Common myeloid progenitor, CD34-positive (primary cell): ENCODE results near the gene SPATA32.
A peak's percentile ranks its signal among the peaks of the same experiment; 100 is the strongest.
"Not testable (repeated sequence)": the region's sequence is repeated elsewhere in the genome, so short reads cannot be mapped to it uniquely, and the experiment has no call there.

ENCODE experiments used
- CTCF ChIA-PET: fragments of 350-600 bp; sonication (Branson Sonifier 250); formaldehyde crosslinking; loops from one replicate; lab custom pipeline; 2021; ENCODE audit warnings: antibody characterized with exemption; lab: Charles Lee
- POLR2A ChIA-PET: fragments of 350-600 bp; sonication (Branson Sonifier 250); formaldehyde crosslinking; loops from one replicate; lab custom pipeline; 2021; ENCODE audit warnings: antibody characterized with exemption; lab: Charles Lee
- DNase-seq, 3 donors: peaks; one replicate each; pipeline versions ENCODE4 v3.0.0 to v3.0.0-alpha.2; 2013
- H3K27ac ChIP-seq, 2 experiments: 1 replicate in 1 of 2; 2 replicates in 1 of 2; pipeline ENCODE4 v1.7.0; 2013; ENCODE audit warnings: inconsistent platforms in 2 of 2, low read length in 2 of 2, mild to moderate bottlenecking in 2 of 2, low read depth in 1 of 2, moderate library complexity in 1 of 2; ENCODE audit not compliant: severe bottlenecking in 2 of 2, insufficient read depth in 1 of 2, poor library complexity in 1 of 2
- H3K27me3 ChIP-seq, 5 experiments: replicated peaks in 2 of 5; 1 replicate in 3 of 5; 2 replicates in 2 of 5; pipeline versions ENCODE4 v1.6.1 to v1.7.0; 2013; ENCODE audit warnings: low read length in 4 of 5, mild to moderate bottlenecking in 2 of 5, moderate library complexity in 2 of 5, inconsistent platforms in 1 of 5; ENCODE audit not compliant: insufficient read depth in 5 of 5, control insufficient read depth in 4 of 5
- H3K36me3 ChIP-seq, 4 experiments: 1 replicate in 2 of 4; 2 replicates in 2 of 4; pipeline versions ENCODE4 v1.6.1 to v1.7.0; 2013; ENCODE audit warnings: low read length in 3 of 4, control low read depth in 1 of 4, mild to moderate bottlenecking in 1 of 4; ENCODE audit not compliant: control insufficient read depth in 4 of 4, insufficient read depth in 4 of 4
- H3K4me1 ChIP-seq, 4 experiments: 1 replicate in 3 of 4; 2 replicates in 1 of 4; pipeline versions ENCODE4 v1.6.1 to v1.7.1; 2013; ENCODE audit warnings: low read length in 3 of 4, mild to moderate bottlenecking in 3 of 4, control low read depth in 1 of 4, inconsistent platforms in 1 of 4, moderate library complexity in 1 of 4; ENCODE audit not compliant: control insufficient read depth in 4 of 4, insufficient read depth in 4 of 4; ENCODE audit errors: control extremely low read depth in 1 of 4
- H3K4me3 ChIP-seq, 7 experiments: 1 replicate in 4 of 7; 2 replicates in 3 of 7; pipeline versions ENCODE4 v1.5.1 to v1.7.0; 2013; ENCODE audit warnings: mild to moderate bottlenecking in 7 of 7, low read length in 6 of 7, moderate library complexity in 6 of 7, inconsistent platforms in 2 of 7, low read depth in 2 of 7, control low read depth in 1 of 7; ENCODE audit not compliant: insufficient read depth in 4 of 7, control insufficient read depth in 1 of 7; ENCODE audit errors: extremely low read depth in 1 of 7
- H3K9me3 ChIP-seq, 5 experiments: 1 replicate in 4 of 5; 2 replicates in 1 of 5; pipeline versions ENCODE4 v1.6.1 to v1.7.1; 2013; ENCODE audit warnings: low read length in 4 of 5, mild to moderate bottlenecking in 2 of 5, inconsistent platforms in 1 of 5, low read depth in 1 of 5, moderate library complexity in 1 of 5; ENCODE audit not compliant: control insufficient read depth in 4 of 5, insufficient read depth in 2 of 5; ENCODE audit errors: control extremely low read depth in 1 of 5
- WGBS: methylation state at CpG from one replicate; pipeline ENCODE4 v1.1.5; 2013; ENCODE audit not compliant: insufficient coverage; 5-methylcytosine and 5-hydroxymethylcytosine counted together

SPATA32 gene

DNA sequence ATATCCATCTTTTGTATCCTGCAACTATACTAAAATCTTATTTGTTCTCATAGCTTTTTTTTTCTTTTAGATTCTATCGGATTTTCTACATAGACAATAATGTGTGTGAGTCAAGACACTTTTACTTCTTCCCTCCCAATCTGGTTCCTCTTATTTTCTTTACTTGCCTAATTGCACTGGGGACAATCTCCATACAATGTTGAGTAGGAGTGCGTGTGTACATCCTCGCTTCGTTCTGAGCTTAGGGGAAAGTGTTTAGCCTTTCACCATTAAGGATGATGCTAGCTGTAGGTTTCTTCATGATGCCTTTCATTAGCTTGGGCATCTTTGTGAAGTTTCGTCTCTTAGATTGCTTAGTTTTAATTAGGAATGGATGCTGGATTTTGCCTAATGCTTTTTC lies 2.9 kb downstream of the SPATA32 start:
- ChIA-PET CTCF (interaction anchor here (0.9 to 2.4 kb wide), 10 partner anchors 11 to 126 kb away, joined by 3 to 9 read pairs (median 3); partner anchors contain the start of gene ACBD4), POLR2A (interaction anchor here (1.5 kb wide), 1 partner anchor 110 kb away, joined by 3 read pairs; the partner anchor contains the start of gene HEXIM1)
- no CpG with 5 or more reads among the region's 5 CpGs for WGBS
- Histone ChIP-seq H3K27ac (no peak overlapping the region), H3K4me3 (no peak overlapping the region), H3K9me3 (no peaks in the 10 kb centered on the region), H3K36me3 (peaks cover 4 to 11% (median 7%) of the 10 kb centered on the region in 4 experiments), H3K4me1 (peaks cover 4 to 35% (median 27%) of the 10 kb centered on the region in 4 experiments), H3K27me3 (no peaks in the 10 kb centered on the region)
- no peak for DNase-seq

DNA sequence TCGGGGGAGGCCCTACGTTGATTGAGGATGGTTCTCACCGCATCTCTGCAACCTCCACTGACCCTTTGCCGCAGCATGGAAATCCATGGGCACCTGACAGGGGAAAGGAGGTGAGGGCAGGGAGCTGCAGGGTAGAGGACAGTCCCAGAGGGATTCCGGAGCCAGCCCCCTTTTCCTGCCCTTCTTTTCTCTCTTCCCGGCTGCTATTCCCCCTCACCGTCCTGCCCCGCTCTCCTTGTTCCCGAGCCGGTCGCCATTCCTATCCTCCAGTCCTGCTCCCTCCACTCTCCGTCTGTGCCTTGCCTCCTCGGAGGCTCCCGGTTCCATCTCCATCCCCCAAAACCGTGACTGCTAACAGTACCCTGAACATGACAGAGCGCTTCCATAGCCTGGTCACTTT lies 4.8 kb downstream of the SPATA32 start:
- POLR2A ChIA-PET = interaction anchor here (1.0 kb wide), 1 partner anchor 37 kb away, joined by 4 read pairs; no protein-coding TSS in a partner anchor
- H3K4me1 ChIP-seq = peaks cover 4 to 28% (median 23%) of the 10 kb centered on the region in 4 experiments

DNA sequence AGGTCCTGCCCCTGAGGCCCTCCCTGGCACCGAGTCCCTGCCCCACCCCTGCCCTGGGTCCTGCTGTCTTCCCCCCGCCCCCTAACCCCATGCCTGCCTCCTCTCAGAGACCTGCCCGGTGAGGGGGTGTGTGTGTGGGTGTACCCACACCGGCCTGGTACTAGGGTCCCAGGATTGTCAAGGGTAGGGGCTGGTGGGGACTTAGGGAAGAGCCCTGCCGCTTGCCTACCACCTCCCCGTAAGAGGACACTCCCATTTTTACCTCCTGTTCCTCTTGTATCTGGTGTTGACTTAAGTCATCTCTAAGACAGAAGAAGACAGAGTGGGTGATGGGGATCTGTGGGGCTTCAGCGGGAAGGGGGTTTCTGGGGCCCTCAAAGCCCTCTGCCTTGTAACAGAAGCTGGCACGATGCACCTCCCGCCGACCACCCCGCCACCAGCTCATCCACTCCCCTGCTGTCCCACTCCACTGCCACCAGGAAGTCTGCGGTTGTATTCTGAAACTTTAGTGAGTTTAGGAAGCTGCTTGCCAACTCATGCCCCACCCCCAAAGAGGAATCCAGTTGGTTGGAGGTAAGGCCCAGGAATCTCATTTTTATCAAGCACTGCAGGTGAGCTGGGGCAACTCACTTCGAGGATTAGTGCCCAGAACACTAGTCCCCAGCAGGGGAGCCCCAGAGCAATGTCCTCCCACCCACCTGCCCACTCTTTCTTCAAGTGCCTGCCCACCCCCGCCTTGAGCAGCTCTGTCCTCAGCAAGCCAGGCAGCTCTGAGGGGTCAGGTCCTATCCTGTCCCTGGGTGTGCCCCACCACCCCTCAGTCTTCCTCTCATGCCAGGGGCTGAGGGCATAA lies 5.6 kb downstream of the SPATA32 start:
- Histone ChIP-seq H3K4me1 (peaks cover 2 to 25% (median 17%) of the 10 kb centered on the region in 4 experiments), H3K27ac (no peak overlapping the region), H3K27me3 (no peaks in the 10 kb centered on the region), H3K9me3 (no peaks in the 10 kb centered on the region), H3K4me3 (peak overlapping the region in 3 of 7 experiments; percentile 23 to 26 (median 24)), H3K36me3 (no peaks in the 10 kb centered on the region)
- CTCF ChIA-PET = interaction anchor here (0.8 to 3.1 kb wide), 14 partner anchors 8 to 389 kb away, joined by 3 to 14 read pairs (median 4); partner anchors contain the start of gene MAP3K14
- POLR2A ChIA-PET = interaction anchor here (1.0 kb wide), 1 partner anchor 36 kb away, joined by 4 read pairs; no protein-coding TSS in a partner anchor
- peak; percentile 15 to 60 (median 28) for DNase-seq
- WGBS = 71% methylated on average over 6 of the region's 14 CpGs

More for the DNA sequence above, 4.8 kb downstream of the SPATA32 start:
- DNase-seq = no peak
- Histone ChIP-seq H3K27me3 (no peaks in the 10 kb centered on the region), H3K9me3 (no peaks in the 10 kb centered on the region), H3K4me3 (no peak overlapping the region), H3K36me3 (no peaks in the 10 kb centered on the region), H3K27ac (no peak overlapping the region)
- CTCF ChIA-PET = interaction anchor here (0.8 to 3.1 kb wide), 9 partner anchors 9 to 388 kb away, joined by 3 to 13 read pairs (median 4); no protein-coding TSS in a partner anchor
- WGBS = 98% methylated on average over 16 of the region's 16 CpGs

DNA sequence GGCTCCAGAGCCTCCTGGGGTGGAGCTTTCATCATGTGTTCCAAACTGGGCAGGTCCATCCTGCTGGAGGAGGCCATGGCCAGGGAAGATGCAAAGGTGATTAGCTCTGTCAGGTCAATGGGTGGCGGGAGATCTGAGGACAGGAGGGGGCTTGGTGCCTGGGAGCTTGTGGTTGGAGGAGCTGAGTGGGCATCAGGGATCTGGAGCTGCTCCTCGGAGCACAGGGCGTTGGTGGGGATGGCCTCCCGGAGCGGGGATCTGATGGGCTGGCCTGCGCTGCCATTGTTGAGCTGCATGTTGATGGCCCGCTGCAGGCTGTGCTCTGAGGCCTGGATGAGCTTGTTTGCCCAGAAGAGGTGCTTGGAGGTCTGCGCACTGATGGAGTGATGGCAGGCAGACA lies 6.5 kb downstream of the SPATA32 start:
- DNase-seq = no peak
- H3K27ac ChIP-seq = no peak overlapping the region
- H3K27me3 ChIP-seq = no peaks in the 10 kb centered on the region
- no peaks in the 10 kb centered on the region for H3K9me3 ChIP-seq
- POLR2A ChIA-PET = no interaction called here
- H3K4me3 ChIP-seq = no peak overlapping the region
- H3K36me3 ChIP-seq = peaks cover 0 to 7% (median 2%) of the 10 kb centered on the region in 4 experiments
- CTCF ChIA-PET = interaction anchor here (1.1 to 3.1 kb wide), 14 partner anchors 7 to 62 kb away, joined by 3 to 14 read pairs (median 5); partner anchors contain the start of gene MAP3K14
- peaks cover 0 to 20% (median 14%) of the 10 kb centered on the region in 4 experiments for H3K4me1 ChIP-seq
- WGBS = 96% methylated on average over 6 of the region's 8 CpGs

GRCh38 chr17:45253879-45254278 lies 8.0 kb downstream of the SPATA32 start:
- Histone ChIP-seq H3K4me1 (peaks cover 0 to 20% (median 14%) of the 10 kb centered on the region in 4 experiments), H3K36me3 (peaks cover 0 to 10% (median 3%) of the 10 kb centered on the region in 4 experiments), H3K27ac (peak overlapping the region in 1 of 2 experiments; percentile 2), H3K4me3 (no peak overlapping the region), H3K9me3 (no peaks in the 10 kb centered on the region), H3K27me3 (no peaks in the 10 kb centered on the region)
- no peak for DNase-seq
- CTCF ChIA-PET = interaction anchor here (0.7 to 2.0 kb wide), 4 partner anchors 11 to 131 kb away, joined by 3 to 5 read pairs (median 4); no protein-coding TSS in a partner anchor
- POLR2A ChIA-PET = interaction anchor here (1.0 kb wide), 1 partner anchor 35 kb away, joined by 3 read pairs; no protein-coding TSS in a partner anchor
- whole genome bisulfite sequencing = 93% methylated on average over 3 of the region's 4 CpGs

- not testable (repeated sequence) for H3K27ac ChIP-seq, H3K4me3 ChIP-seq, DNase-seq, H3K36me3 ChIP-seq, H3K9me3 ChIP-seq, H3K27me3 ChIP-seq
- POLR2A ChIA-PET = interaction anchor here (0.6 to 1.0 kb wide), 2 partner anchors 34 to 105 kb away, joined by 3 read pairs; partner anchors contain the start of gene HEXIM1
- CTCF ChIA-PET = interaction anchor here (0.7 to 2.0 kb wide), 3 partner anchors 17 to 132 kb away, joined by 3 to 5 read pairs (median 4); no protein-coding TSS in a partner anchor
- 96% methylated on average over 5 of the region's 7 CpGs for WGBS
- peaks cover 0 to 27% (median 19%) of the 10 kb centered on the region in 4 experiments for H3K4me1 ChIP-seq
Measured at GRCh38 chr17:45253237-45253636, 8.7 kb downstream of the SPATA32 start.
